ENCODE results near the gene RIMBP3C.

DNA sequence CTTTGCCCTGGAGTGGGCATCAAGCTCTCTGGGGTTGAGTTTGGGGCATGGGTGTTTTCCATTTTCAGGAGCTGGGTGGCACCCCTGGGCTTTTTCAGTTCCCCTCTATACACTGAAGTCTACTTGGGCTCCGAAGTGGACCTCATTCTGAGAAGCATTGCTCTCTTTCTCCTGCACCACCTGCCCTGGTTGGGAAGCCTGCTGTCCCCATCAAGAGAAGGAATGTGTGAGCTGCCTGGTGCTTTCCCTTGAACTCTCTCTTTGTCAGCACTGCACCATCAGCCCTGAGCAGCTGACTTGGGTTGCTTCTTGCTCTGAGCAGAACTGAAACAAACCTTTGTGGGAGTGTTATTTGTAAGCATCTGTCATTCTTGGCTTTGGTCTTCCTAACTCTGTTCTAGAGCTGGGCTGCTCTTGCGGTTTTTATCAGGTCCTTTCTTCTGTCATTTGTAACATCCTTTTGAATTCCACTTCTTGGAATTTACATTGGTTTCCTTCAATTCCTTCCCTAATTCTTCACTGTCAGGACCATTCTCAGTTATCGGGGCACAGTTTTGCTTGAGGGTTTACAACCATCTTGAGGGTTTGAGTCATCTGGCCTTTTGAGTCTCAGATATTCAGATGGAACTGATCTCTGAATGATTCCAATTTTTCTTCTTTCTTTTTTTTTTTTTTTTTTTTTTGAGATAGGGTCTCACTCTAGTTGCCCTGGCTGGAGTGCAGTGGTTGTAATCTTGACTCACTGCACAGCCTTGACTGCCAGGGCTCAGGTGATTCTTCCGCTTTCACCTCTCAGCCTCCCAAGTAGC, 36.7 kb upstream of the RIMBP3C start:
- TF ChIP-seq, protein P1, sequence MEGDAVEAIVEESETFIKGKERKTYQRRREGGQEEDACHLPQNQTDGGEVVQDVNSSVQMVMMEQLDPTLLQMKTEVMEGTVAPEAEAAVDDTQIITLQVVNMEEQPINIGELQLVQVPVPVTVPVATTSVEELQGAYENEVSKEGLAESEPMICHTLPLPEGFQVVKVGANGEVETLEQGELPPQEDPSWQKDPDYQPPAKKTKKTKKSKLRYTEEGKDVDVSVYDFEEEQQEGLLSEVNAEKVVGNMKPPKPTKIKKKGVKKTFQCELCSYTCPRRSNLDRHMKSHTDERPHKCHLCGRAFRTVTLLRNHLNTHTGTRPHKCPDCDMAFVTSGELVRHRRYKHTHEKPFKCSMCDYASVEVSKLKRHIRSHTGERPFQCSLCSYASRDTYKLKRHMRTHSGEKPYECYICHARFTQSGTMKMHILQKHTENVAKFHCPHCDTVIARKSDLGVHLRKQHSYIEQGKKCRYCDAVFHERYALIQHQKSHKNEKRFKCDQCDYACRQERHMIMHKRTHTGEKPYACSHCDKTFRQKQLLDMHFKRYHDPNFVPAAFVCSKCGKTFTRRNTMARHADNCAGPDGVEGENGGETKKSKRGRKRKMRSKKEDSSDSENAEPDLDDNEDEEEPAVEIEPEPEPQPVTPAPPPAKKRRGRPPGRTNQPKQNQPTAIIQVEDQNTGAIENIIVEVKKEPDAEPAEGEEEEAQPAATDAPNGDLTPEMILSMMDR (IDR thresholded peaks at IDR 0.05): no peak
- no peak for TF ChIP-seq POLR2A (IDR thresholded peaks at IDR 0.05)
- no peak for TF ChIP-seq EP300 (IDR thresholded peaks at IDR 0.05)
